H1 (cell line): ENCODE measurements around the gene HYCC1.

Experiments used
- CEBPB ChIP-seq: IDR thresholded peaks from 2 replicates; pipeline ENCODE4 v1.6.1; 2012; ENCODE audit warnings: low read depth, low read length
- EP300 ChIP-seq, 2 experiments: IDR thresholded peaks; 1 replicate in 1 of 2; 2 replicates in 1 of 2; pipeline ENCODE4 v1.6.1; 2011 to 2012; ENCODE audit warnings: low read depth in 2 of 2, low read length in 2 of 2, mild to moderate bottlenecking in 2 of 2, borderline replicate concordance in 1 of 2, inconsistent platforms in 1 of 2, moderate library complexity in 1 of 2
- EZH2 ChIP-seq: fragments of 200-600 bp; sonication (generic); IDR thresholded peaks from 2 replicates; pipeline ENCODE4 v1.7.1; 2012; ENCODE audit warnings: low read depth, mild to moderate bottlenecking, moderate library complexity, low read length, inconsistent platforms; ENCODE audit not compliant: severe bottlenecking
- YY1 ChIP-seq: IDR thresholded peaks from 2 replicates; pipeline ENCODE4 v1.6.1; 2011; ENCODE audit warnings: low read depth, mild to moderate bottlenecking, low read length

GRCh38 chr7:23009303-23009702 lies 4.6 kb downstream of the HYCC1 start:
- TF ChIP-seq YY1 (no peak), EP300 (IDR thresholded peaks at IDR 0.05; ENCODE audit: borderline replicate concordance in 1 of 2, low read depth in 2 of 2, low read length in 2 of 2) (no peak), EZH2 (no peak), CEBPB (no peak)
